CD4-positive, alpha-beta T cell treated with Interleukin-12 subunit alpha and Interleukin-12 subunit beta, for 1 hour (primary cell): ENCODE measurements around the gene OSM.

Experiments used
- DNase-seq: peaks from one replicate; pipeline ENCODE4 v3.0.0-alpha.2; 2020

The OSM gene

DNA sequence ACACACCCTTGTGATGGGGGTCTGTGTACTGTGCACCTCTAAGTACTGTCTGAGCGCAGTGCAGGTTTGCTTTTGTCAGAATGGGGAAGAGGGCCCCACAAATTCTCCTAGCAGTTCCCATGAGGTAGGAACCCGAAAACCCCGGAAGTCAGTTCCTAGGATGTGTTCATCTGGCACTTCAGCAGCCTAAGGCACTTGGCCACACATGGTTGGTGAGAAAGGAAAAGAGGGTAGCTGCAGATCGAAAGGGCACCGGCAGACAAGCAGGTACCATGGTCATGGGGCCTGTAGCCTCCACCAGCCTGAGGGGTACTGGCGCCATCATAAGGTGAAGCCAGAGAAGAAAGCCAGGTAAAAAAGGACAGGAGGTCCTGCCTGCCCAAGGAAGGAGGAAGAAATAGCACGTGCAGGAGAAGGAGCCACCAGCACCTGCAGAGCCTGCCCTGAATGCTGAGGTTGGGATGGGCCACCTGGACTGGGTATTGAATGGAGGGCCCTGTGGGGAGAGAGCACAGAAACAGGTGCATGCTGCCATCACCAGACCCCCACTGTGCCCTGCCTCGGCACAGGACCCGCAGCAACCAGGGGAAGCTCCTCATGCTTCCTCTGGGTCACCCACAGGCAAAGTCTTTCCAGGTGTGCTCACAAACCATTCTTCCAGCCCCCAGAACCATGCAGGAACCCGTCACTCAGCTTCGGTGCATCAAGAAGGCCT lies 30.8 kb upstream of the OSM start:
- DNase-seq: no peak

DNA sequence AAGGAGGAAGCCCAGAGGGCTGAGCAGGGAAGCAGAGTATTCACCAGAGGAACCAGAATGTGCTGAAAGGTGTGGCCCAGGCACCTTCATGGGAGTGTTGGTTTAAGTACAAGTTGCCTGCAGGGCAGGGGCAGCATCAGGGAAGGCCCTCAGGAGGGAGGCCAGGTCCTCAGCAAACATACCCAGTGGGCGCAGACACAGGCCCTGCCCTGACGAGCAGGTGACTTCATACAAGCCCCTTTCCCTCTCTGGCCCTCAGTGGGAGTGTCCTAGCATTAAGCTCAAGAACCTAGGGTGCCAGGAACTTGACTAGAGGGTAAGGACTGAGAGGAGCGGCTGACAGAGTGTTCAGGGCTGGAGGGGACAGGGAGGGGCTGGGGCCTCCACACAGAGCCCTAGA lies 30.2 kb upstream of the OSM start:
- DNase-seq: no peak

DNA sequence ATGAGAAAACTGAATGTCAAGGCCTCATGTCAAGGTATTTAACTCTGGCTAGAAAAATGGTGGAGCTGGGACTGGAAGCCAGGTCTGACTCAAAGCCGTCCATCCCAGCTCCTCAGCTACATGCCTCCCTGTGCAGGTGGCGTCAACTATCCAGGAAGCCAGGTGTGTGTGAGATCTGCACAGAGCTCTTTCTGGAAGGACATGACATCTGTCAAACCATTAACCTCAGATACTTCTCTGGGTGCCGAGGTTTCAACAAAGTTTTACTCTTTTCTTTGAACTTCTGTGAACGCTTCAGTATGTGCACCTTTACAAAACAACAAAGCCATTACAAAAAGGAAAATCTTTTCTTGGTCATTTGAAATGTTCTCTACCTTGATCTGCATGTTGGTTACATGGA lies 29.7 kb upstream of the OSM start:
- no peak for DNase-seq

DNA sequence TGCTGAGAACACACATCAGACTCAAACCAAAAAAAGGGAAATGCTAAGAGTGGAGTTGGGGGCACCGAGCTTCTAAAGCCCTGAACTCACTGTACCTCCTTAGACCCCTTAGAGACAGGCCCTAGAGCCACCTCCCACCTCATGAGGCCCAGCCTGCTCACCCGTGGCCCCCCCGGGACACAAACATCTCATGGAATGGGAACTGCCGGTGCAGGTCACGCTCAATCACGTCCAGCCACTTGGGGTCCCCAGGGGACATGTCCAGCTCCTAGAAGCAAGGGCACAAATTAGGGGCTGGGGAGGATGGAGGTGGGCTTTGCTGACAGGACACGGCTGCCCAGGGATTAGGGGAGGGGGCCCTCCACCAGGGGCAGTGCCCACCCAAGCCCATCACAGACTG lies 28.9 kb upstream of the OSM start:
- DNase-seq: no peak

DNA sequence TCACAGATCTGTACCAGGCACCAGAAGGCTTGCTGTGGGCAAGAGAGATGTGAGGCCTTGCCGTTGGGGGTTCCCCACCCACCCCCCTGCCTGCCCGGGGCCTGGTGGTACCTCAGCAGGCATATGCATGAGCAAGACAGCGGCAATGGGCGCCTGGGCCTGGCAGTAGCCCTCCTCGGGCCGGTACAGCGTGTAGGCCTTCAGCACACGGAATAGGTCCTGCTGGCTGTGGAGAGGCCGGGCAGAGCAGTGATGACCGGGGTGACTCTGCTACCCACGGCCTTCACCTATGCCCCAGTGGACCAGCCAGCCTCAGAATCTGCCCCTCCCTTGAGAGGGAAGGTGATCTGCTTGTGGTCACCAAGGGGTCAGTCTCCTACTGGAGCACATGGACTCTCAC lies 28.2 kb upstream of the OSM start:
- no peak for DNase-seq

DNA sequence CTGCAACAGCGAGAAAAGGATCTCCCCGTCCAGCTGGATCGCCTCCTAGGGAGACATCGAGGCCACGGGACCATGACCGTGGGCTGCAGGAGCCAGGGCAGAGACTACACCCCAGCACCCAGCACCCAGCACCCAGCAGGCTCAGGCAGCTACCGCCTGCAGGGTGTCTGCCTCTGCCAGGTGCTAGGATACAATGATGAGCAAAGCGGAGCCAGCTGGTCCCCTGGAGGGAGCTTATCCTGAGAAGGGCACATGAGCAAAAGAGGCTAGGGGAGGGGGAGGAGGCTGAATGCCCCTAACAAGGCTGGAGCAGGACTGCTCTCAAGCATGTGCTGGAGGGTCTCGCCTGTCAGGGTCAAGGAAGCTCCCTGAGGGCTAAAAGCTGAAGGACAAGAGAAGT lies 27.4 kb upstream of the OSM start:
- DNase-seq: no peak

DNA sequence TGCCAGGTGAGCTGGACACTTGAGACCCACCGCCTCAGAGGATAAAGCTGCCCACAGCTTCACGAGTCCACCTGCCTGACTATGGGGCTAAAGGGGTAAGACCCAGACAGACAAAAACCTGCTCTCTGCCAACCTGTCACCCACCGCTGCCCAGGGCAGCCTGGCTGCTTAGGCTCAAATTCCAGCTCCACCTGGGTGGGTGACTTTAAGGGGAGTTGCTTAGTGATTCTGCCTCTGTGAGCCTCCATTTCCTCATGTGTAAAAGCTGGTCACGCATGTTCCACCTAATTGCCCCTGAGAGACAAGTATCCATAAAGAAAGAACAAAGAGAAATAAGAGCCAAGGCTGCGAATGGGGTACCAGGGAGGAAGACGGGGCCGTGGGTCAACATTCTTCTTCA lies 26.4 kb upstream of the OSM start:
- no peak for DNase-seq

DNA sequence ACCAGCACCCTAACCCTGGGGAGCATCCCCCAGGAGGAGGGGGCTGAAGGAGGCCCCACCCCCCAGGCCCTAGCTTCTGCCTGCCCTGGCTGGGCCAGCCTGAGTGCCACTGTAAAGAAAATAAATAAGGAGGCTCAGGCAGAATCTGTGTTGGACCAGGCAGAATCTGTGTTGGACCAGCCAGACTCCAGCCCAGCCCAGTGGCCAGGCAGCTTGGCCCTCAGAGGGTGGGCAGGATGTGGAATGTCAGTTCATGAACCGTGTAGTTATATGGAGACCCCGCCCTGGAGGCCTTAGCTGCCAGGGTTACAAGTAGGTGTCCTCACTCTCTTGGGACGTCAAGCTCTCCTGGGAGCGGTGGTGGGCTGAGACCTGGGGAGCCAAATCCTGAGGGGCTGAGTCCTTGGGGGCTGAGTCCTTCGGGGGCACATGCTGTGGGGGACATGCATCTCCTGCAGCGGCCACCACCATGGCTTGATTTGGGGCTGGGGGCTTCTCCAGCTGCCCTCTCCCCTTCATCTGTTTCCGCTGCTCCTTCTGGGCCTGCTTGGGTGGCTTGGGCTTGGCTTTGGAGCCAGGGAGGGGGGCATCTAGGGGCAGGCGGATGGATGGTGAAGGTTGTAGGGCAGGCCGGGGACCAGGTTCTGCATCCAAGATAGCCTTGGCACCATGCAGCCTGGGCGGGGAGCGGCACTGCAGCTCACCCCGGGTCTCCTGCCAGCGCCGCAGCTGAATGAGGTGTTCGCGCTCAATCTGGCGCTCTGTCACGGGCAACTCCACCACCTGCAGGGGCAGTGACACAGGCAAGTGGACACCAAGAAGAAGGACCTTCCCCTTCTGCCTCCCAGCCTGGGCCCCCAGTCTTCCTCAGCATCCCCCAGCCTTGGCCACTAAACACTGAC lies 25.7 kb upstream of the OSM start:
- DNase-seq: no peak

DNA sequence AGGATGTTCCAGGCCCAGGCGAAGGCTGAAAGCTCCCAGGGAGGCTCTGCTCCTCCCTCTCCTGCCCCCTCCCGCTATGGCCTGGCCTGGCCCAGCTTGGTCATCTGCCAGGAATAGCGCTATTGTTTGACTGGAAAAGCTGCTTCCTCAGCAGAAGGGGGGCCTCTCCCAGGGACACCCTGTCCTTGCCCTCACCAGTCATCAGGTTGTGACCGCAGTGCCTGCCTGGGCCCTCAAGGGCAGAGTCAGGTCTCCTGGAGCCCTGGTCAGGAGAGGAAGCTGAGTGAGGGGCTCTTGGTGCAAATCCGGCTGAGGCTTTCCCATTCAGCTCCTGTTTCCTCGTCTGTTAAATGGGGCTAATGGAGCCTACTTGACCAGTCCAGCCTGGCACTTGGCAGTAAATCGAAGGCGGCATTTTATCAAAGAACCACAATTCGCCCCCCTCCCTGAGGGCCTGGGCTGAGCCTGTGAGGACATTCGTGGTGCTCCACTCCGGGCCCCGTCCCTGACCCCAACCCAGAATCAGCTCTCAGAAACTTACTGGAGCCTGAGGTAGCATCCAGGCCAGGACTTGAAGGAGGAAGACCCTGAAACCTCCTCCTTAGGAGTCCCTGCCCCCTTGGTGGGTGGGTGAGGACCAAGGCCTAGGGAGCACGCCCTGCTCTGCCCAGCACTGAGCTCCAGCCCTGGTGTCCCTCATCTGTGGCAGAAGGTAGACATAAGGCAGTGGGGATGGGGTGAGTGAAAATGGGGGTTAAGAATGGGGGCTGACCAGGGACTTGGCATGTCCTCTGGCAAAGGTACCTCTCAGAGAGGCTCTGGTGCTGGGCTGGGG lies 24.6 kb upstream of the OSM start:
- no peak for DNase-seq

DNA sequence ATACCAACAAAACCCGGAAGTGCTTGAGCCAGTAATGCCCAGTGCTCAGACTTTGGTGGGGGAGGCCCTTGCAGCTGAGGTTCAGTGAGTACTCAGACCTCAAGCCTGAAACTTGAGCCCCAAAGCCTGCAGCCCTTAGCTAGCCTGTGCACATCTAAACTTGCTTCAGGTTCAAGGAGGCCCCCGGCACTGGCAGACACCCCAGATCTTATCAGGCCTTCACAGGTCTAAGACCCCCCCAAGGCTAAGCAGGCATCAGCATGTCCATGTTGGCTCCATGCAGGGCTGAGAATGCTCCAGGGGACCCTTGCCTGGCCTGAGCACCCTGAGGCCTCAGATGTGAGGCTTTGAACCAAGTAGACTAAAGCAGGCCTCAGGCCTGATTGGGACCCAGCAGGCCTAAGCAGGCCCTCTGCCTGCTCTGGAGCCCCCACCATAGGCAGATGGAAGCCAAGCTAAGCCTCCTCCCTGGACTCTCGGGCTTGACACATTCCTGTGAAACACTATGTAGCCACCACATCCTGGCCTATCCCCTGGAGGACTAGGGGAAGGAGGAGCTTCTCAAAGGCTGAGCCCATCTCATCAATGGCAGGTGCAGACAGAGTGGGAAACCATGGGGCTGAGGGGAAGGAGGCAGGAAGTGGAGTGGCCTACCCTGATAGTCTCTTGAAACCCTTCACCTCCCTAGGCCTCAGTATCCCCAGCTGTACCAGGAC lies 23.8 kb upstream of the OSM start:
- no peak for DNase-seq

DNA sequence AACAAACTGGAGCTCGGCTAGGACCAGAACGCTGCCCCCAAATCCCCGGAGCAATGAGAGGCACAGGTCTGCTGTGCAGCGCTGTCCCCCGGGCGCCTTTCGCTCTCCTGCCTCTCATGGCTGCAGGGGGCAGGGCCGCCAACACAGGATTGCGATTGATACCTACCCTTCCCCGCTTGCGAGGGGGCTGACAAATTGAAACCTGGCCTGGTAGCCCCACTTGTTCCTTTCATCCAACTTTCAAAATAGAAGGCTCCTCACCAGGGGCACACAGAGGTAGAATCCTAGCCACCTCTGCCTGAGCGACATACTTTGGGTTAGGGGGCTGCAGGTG lies 23.3 kb upstream of the OSM start:
- no peak for DNase-seq

DNA sequence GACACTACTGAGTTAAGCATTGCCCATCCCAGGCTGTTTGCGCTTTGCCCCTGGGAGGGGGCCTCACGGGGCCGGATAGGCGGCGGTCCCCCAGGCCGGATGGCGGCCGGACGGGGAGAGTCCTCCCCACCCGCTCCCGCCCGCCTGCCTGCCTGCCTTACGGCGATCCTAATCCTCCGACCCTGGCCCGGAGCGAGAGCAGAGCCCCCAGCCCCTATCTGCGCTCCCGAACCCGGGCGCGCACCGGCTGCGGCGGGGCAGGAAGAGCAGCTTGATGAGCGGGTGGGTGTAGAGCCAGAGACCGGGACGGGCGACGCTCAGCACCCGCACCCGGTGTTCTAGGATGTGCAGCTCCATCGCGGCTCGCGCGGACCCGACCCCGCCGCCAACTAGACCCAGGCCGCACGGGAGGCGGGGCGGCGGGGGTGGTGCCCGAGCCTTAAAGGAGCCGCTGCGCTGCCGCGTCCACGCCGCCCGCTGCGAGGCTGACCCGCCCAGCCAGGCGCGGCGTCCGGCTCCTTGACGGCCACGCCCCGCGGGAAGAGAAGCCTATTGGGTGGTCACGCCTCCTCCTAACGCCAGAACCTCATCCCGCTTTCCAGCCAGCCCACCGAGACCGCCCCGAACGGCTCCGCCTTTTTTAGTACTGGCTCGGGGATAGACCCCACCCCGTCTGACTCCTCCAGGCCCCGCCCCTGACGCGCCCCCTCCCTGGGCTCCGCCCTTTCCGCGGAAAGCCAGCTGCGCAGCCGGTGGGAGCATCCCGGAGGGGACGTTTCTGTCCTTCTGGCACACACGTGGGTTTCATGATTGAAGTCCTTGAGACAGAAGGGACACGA lies 22.7 kb upstream of the OSM start, which contains the start of gene CASTOR1:
CASTOR1 (minus strand) TSS at position 365 of the 839 bp plus-strand sequence; CDS start at position 357, 8 bp downstream.
- DNase-seq: peak; percentile 89

DNA sequence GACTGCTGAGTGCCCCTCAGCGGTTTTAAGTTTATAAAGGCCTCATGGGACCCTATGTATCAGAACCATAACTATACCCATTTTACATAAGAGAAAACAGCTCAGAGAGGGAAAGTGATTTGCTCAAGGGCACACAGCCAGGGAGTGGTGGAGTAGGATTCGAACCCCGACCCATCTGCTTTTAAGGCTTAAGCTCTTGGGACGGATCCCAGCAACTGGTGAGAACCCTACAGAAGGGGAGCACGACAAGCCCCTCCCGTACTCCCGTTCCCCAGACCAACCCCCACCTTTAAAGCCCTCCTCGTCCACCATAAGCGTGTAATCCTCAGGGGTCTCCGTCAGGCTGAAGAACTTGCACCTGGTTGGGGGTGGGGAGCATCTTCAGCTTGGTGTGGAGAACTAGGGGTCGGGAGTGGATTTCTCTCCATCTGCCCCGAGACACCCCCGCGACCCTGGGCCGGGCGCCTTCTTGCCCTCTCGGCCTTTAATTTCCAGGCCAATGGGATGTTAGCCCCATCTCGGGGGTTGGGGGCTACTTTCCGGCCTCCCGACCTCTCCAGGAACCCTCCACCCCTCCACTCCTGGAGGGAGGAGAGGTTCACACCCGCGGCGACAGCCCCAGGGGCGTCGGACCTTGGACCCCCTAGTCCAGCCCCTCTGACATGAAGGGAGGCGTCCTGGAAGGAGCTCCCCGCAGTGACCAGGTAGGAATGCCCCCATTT lies 21.9 kb upstream of the OSM start:
- DNase-seq: no peak

DNA sequence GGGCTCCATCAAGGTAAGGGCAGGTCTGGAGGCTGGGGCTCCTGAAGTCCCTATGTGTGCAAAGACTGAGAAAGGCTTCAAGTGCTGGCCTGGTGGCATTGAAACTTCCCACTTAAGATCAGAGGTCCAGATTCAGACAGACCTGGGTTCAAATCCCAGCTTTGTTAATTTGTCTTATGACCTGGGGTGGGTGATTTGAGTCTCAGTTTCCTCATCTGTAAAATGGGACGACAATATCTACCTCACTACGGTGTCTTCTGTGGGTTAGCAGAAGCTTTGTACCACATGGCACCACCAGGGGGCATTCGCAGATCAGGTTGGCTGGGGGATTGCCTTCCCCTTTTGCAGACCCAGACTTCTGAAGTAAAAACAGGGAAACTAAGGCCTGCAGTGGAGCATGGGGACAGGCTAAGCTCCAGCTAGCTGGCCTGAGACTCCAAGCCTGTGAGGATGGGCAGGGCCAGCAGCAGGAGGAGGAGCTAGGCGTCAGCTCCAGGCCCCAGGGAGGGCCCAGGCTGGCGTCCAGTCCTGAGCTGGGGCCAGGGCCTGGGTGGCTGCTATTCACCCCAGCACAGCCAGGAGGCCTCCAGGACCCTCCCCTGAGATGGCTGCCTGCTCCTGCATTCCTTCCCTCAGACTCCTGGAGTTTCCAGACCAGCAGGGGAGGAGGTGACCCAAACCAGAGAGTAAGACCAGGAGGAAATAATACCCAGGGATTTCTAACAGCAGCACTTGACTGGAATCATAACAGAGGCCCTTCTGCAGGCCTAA lies 21.2 kb upstream of the OSM start:
- DNase-seq: peak; percentile 89

DNA sequence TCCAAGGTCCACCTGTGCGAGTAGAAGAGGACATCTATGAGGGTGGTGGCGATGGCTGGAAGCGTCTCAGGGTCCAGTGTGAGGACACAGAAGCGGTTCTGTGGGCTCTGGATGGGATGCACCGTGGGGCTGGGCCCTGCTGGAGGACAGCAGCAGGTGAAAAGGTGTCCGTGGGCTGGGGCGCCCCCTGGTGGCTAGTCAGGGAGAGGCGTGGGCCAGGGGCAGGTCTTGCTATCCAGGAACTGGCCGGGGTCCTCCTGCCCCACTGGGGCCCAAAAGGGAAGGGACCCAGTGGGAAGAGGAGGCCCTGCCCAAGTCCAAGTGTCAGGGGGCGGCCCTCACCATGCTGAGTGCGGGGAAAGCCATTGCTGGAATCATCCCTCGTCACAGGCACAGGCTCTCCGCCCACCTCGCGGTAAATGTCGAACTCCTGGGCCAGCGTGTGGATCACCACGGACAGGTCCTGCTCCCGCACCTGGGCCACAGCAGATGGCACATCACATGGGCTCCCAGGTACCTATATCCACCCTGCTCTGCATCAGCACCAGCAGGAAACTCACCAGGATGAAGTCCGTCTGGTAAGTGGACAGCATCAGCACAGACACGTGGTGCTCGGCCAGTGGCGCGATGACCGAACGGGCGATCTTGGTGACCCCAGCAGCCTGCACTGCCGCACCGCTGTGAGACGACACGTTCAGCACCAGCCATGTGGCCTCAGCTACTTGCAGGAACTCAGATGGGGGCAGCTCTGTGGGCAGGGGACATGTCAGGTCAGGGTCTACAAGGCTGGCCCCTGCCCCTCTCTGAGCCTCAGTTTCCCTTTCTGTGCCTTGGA lies 20.4 kb upstream of the OSM start:
- peak; percentile 87 for DNase-seq

DNA sequence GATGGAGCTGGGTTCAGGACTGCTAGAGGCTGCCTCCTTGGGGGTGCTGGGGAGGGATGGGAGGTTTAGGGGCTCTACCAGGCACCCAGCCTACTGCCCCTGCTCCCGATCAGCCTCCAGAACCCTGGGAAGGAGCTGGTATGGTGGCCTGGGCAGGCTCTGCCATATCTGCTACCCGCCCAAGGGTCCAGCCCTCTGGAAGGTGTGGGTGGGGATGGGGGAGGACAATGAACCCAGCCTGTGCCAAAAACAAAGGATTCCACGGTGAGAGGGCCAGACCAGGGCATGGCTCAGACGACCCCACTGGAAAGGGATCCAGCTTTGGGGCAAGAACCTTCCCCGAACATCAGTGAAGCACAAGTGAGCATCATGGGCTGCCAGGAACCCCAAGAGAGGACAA lies 19.7 kb upstream of the OSM start:
- no peak for DNase-seq

DNA sequence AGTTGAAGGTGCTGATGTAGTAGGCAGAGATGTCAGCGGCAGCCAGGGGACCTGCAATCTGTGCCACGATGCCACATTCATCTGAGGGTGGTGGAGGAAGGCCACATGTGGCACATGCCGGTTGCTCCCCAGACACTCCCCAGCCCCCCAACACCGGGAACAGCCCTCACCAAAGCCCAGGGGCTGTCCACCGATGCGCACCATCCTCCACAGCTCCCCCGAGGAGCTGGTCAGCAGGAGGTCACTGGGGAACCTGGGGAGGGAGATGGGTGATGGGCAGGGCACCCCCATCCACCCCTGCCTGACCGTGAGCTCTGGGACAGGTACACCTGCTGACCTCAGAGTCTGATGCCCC lies 19.2 kb upstream of the OSM start:
- no peak for DNase-seq

DNA sequence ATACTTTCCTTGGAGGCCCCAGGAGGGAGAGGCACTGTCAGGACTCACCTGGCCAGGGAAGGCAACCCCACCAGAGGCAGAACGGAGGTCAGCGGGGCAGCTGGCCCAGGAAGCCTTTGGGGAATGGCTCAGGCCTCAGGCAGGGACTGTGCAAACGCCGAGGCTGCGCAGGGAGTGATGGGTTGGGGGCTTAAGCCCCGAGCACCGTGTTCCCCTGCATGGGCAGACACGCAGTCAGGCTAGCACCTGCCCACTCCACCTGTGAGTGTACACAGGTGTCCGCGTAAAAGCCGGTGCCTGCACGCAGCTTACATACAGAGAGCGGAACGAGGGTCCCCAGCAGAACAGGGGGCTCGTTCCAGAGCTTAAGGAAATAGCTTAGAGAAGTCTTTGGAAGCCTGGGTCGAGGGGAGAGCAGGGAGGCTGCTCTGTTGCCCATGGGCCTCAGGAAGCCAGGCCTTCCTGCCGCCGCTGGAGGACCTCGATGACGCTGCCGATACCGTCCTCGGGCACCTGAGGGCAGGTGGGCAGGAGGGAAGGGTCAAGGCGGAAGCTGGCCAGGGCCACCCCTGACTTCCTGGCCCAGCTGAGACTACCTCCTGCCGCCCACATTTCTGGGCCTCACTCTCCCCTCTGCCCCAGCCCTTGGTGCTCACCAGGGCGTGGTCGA lies 18.7 kb upstream of the OSM start:
- no peak for DNase-seq

DNA sequence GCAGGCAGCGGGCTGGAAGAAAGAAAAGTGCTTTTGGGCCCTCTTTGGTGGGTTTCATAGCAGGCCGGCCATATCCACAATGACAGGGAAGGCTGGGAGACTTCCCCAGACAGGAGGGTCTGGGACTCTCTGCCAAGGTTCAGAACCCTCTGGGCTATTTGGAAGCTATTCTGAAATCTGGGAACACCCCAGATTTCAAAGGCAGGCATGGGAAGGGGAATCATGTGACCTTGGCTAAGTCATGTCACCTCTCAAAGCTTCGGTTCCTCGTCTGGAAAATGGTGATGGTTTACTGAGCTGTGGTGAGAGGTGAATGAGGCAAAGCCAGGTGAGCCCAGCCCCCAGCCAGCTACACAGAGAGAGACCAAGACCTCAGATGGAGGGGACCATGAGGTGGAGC lies 18.0 kb upstream of the OSM start:
- no peak for DNase-seq
